Spleen (tissue), 3 donors: Measurements from ENCODE around the gene B3GAT1.

Source experiments
- POLR2A ChIP-seq, 3 donors: fragments of 450-650 bp; IDR thresholded peaks; one replicate each; pipeline ENCODE4 v1.5.1; 2017; ENCODE audit warnings: antibody characterized with exemption in 3 of 3, mild to moderate bottlenecking in 1 of 3
- POLR2AphosphoS5 ChIP-seq, 3 donors: sonication (generic); formaldehyde crosslinking; IDR thresholded peaks; one replicate each; pipeline ENCODE4 v1.5.1; 2017; ENCODE audit warnings: antibody characterized with exemption in 3 of 3

GRCh38 chr11:134382830-134383229 lies 29.2 kb downstream of the B3GAT1 start:
- no peak for TF ChIP-seq POLR2A (IDR thresholded peaks at IDR 0.05)
- no peak for TF ChIP-seq POLR2AphosphoS5 (IDR thresholded peaks at IDR 0.05)
